GM21367 (cell line): Measurements from ENCODE around the gene TNFRSF1B.

Experiments
- ATAC-seq: cut with Tn5 transposase; IDR thresholded peaks from one replicate; pipeline ENCODE4 v1.9.1; 2021; ENCODE audit not compliant: unreplicated experiment

The TNFRSF1B gene

GRCh38 chr1:12174924-12175810 lies 8.4 kb downstream of the TNFRSF1B start:
- no peak for ATAC-seq

GRCh38 chr1:12176298-12177118 lies 9.7 kb downstream of the TNFRSF1B start:
- ATAC-seq, result no peak

GRCh38 chr1:12177156-12177998 lies 10.6 kb downstream of the TNFRSF1B start:
- ATAC-seq, result no peak

GRCh38 chr1:12177999-12178441 lies 11.2 kb downstream of the TNFRSF1B start:
- ATAC-seq, result no peak

DNA sequence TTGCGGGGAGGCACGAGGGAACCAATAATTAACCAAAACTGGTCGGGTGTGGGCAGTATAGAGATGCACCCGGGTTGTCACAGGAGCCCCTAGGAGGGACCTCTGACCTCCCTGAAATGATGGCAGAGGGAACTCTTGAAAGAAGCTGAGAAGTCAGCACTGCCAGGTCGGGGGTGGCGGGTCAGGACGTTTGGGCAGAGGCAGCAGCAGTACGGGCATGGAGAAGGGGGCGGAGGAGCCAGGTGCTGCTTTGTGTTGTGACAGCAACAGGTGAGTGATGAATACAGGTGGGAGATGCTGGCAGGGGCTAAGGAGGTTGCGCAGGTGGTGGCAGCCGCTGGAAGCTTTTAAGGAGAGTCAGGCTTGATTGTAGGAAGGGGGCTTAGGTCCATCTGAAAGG lies 11.7 kb downstream of the TNFRSF1B start:
- ATAC-seq, result no peak

- no peak for ATAC-seq
Observed at GRCh38 chr1:12179111-12179519, 12.3 kb downstream of the TNFRSF1B start.

DNA sequence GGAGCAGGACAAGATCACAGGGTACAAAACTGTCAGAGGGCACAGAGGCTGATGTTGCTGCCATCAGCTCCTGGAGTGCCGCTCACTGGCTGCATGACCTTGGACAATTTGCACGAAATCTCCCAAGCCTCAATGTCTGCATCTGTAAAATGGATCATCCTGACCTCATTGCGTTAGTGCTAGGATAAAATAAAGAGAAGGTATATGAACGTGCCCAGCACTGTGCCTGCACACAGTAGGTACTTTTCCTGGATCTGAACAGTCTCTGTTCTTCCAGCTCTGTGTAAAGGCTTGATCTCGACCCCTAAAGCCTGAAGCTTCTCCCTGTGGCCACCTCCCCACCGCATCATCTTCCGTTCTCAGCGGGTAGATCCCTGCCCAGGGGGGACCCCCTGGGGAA lies 12.9 kb downstream of the TNFRSF1B start:
- no peak for ATAC-seq

GRCh38 chr1:12180315-12180714 lies 13.5 kb downstream of the TNFRSF1B start:
- no peak for ATAC-seq

- no peak for ATAC-seq
Observed at GRCh38 chr1:12180903-12181302, 14.1 kb downstream of the TNFRSF1B start.

DNA sequence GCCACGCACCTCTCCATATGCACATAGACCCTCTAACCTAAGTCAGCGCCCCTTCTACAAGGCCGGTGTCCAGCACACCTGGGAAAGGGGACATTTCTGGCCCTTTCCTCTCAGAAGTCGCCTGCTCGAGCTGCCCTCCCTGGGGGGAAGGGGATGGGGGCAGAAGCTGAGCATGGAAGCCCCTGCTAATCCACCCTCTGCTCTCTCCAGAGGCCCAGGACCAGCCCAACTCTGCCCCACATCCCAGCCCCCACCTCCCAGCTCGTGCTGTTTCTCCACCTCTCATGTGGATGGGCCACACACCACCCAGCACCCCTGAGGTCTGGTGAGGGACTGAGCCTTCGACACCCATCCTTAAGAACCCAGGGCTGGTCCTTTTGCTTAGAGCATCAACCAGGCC lies 14.8 kb downstream of the TNFRSF1B start:
- ATAC-seq, result no peak

DNA sequence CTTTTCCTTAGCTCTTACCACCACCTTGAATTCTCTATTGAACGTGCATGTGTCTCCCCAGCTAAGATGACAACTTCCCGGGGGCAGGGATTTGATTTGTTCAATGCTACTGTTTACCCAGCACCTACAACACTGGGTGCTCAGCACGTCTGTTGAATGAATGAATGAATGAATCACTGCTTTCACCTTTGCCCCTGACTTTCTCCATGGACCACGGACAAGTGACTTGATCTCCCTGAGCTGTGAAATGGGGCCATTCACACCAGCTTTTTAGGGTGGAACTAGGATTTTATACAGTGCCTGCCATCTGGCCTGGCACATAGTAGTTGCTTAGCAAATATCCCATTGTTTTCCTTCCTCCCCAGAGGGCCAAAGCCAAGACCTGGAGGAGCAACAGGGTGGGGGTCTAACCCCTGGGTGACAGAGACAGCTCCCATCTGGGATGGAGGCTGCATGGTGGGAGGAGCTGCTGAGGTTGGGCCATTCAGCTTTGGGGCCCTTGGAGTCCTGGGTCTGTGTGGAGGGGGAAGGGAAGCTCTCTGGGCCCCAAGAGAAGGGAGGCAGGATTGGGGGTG lies 15.7 kb downstream of the TNFRSF1B start:
- ATAC-seq, result no peak

- ATAC-seq, result no peak
Observed at GRCh38 chr1:12183095-12183794, 16.5 kb downstream of the TNFRSF1B start.

DNA sequence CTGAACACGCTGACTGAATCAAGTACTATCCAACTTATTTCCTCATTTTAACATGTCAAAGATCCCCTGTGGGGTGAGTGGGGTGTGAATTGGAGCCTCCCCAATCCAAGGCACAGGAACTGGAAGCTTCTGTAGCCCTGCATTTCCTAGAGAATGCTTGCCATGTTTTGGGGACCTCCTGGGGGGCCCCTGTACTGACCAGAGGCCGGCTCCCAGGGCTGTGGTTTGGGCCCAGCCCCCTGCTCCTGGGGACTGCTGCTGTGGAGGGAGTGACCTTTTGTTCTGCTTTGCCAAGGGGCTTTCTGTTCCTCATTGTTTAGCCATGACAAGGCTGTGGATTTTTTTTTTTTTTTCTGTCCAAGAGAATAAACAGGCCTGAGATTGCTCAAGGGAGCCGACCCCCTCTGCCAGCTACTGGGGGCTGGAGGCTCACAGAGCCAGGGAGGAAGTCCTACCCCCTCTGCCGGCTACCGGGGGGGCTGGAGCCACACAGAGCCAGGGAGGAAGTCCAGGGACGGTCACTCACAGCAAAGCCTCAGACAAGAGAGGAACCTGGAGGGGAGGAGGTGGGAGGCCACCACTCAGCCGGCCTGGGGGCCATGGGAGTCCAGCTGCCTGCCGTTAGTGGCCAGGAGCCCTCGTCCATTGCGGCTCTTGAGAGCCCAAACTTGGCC lies 17.4 kb downstream of the TNFRSF1B start:
- ATAC-seq, result no peak

DNA sequence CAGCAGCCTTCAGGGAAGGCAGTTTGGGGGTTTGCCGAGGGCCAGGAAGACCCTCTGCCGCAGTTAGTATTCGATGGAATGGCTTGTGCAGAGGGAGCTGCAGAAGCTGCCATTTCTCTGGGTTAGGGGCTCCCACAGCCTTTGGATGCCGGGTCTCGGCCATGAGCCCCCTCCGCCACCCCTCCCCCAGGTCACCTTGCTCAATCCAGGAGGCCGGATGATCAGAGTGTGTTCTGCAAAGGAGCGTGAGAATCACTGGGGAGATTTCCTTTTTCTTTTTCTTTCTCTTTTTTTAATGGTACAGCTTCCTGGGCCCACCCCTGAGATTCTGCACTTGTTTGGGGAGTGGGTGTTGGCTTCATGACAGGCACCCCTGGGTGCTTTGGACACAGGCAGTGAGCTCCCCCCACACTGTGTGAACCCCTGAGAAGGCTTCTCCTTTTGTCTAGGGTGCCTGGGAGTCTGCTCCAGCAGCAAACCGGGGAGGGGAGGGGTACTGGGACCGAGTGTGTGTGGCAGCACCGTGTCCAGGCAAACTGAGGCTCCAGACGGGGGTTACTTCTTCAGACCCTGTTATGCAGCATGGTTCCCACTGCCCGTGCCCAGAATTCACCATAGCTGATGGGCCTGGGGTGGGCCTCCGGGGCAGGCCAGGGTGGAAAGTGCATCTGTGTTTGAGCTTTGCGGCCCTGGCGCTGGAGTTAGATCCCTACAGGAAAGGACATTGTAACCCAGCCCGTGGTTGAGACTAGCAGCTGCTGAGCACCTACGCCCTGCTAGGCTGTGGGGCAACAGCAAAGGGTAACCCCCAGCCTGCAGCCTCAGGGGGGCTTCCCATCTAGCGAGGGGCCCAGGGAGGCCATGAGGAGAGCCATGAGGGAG lies 18.5 kb downstream of the TNFRSF1B start:
- ATAC-seq, result no peak

DNA sequence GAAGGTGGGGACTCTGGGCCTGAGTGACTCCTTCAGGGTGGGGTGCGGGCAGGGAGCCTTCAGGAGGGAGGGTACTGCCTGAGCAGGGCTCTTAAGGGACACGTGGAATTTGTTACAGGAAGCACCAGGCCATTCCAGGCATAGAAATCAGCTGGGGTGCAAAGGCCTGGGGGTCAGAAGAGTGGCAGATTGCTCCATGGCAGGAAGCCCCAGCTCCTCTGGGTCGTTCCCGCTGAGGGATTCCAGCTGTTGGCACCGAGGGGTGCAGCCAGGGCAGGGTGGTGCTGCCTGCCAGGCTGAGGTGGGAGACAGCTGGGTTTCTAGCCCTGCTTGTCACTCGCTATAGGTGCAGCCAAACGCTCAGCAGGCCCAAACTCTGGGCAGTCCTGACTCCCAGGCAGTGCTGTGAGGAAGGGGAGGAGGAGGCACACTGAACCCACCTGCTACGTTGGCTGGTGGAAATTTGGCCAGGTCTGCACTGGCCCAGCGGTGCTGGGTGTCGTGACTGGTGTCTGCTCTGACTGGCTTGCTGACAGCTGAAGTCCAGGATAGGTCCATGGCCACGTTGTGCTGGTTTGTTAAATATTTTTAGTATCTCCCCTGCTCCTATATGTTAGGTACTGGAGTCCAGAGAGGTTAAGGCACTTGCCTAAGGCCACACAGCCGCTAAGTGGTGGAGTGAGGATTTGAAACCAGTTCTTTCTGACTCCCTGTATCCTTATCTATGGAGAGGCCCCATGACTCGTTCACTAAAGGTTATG lies 19.3 kb downstream of the TNFRSF1B start:
- no peak for ATAC-seq

GRCh38 chr1:12186679-12186985 lies 19.8 kb downstream of the TNFRSF1B start:
- no peak for ATAC-seq

DNA sequence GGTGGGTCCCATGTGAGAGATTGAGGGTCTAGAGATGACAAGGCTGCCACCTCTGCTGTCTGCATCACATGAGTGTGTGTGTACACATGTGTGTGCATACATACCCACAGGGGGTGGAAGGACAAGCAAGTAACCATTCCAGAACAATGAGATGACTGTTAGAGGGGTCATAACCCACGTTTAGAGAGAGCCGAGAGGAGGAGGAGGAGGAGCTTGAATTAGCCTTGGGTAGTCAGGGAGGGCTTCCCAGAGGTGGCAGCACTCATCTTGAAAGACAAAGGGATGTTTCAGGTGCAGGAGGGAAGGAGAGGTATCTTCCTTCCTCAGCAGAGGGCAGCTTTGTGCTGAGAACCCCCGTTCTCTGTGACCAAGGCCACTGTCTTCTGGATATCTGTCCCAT lies 21.3 kb downstream of the TNFRSF1B start:
- no peak for ATAC-seq
